Measurements from ENCODE around the gene CFB. TPM values are rescaled to one million over a fixed set of nuclear protein-coding genes. Genes with fewer than 3 reads are reported as not detected.

Gene CFB
- total and polyA plus RNA-seq, 2 of the 13 experiments (the other 11 are each of a cell fraction or from before 2014, with no cell fraction given): 171 to 513 TPM

GRCh38 chr6:31948753-31949413 is 3.0 kb downstream of the CFB start (continued):
- peak; percentile 20; the same call in 1 of the 2 replicates for TF ChIP-seq ZNF687 (CRISPR knock-in tag; IDR thresholded peaks at IDR 0.05)
- no peak for TF ChIP-seq ZNF280D (CRISPR knock-in tag; IDR thresholded peaks at IDR 0.05)
- peak; percentile 73 for TF ChIP-seq CEBPB (IDR thresholded peaks at IDR 0.05; ENCODE audit: borderline replicate concordance, low read depth, low read length)
- TF ChIP-seq ZKSCAN1 (IDR thresholded peaks at IDR 0.05; ENCODE audit: low read length): no peak
- peak; percentile 72 for TF ChIP-seq RBFOX2 (IDR thresholded peaks at IDR 0.05; ENCODE audit: low read depth, low read length)
- no peak for TF ChIP-seq SOX13 (IDR thresholded peaks at IDR 0.05)
- TF ChIP-seq SOX13 (CRISPR knock-in tag; conservative IDR thresholded peaks at IDR 0.05 in 1 of 2, IDR thresholded peaks at IDR 0.05 in 1 of 2): no peak
- peak; percentile 65; the same call in 1 of the 2 replicates for TF ChIP-seq CEBPG (CRISPR knock-in tag; IDR thresholded peaks at IDR 0.05)
- TF ChIP-seq CENPX (CRISPR knock-in tag; IDR thresholded peaks at IDR 0.05): no peak
- TF ChIP-seq IRF9 (CRISPR knock-in tag; IDR thresholded peaks at IDR 0.05; ENCODE audit: borderline replicate concordance): 0 out of 2 replicates have a peak, but pooled peaks have one; percentile 25
